ENCODE data around the gene MSANTD3.
"Not testable (repeated sequence)": the region's sequence is repeated elsewhere in the genome, so short reads cannot be mapped to it uniquely, and the experiment has no call there.

MSANTD3 gene, protein sequence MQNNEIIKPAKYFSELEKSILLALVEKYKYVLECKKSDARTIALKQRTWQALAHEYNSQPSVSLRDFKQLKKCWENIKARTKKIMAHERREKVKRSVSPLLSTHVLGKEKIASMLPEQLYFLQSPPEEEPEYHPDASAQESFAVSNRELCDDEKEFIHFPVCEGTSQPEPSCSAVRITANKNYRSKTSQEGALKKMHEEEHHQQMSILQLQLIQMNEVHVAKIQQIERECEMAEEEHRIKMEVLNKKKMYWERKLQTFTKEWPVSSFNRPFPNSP
- long read RNA-seq, donor 1, transcript MSANTD3-203 (3 exons, 1,362 nt): major isoform, 9 of 21 reads
- long read RNA-seq, donor 1, partial matches to known transcripts: 11 of 21 reads
- long read RNA-seq, donor 1, other reads (novel, unspliced or antisense): 0 of 21 reads
- long read RNA-seq, donor 2, transcript MSANTD3-203 (3 exons, 1,362 nt): major isoform, 13 of 22 reads
- long read RNA-seq, donor 2, partial matches to known transcripts: 7 of 22 reads
- long read RNA-seq, donor 2, other reads (novel, unspliced or antisense): 0 of 22 reads
- long read RNA-seq, donor 3, transcript MSANTD3-203 (3 exons, 1,362 nt): major isoform, 9 of 10 reads
- long read RNA-seq, donor 3, partial matches to known transcripts: 0 of 10 reads
- long read RNA-seq, donor 3, other reads (novel, unspliced or antisense): 0 of 10 reads
- long read RNA-seq, donor 4, transcript MSANTD3-203 (3 exons, 1,362 nt): major isoform, 5 of 19 reads
- long read RNA-seq, donor 4, partial matches to known transcripts: 10 of 19 reads
- long read RNA-seq, donor 4, other reads (novel, unspliced or antisense): 0 of 19 reads
- long read RNA-seq, donor 5, transcript MSANTD3-203 (3 exons, 1,362 nt): major isoform, 5 of 12 reads
- long read RNA-seq, donor 5, partial matches to known transcripts: 6 of 12 reads
- long read RNA-seq, donor 5, other reads (novel, unspliced or antisense): 0 of 12 reads
- long read RNA-seq, donor 6, transcript MSANTD3-203 (3 exons, 1,362 nt): major isoform, 11 of 18 reads
- long read RNA-seq, donor 6, partial matches to known transcripts: 5 of 18 reads
- long read RNA-seq, donor 6, other reads (novel, unspliced or antisense): 0 of 18 reads
- long read RNA-seq, donor 7, transcript MSANTD3-203 (3 exons, 1,362 nt): major isoform, 15 of 33 reads
- long read RNA-seq, donor 7, partial matches to known transcripts: 16 of 33 reads
- long read RNA-seq, donor 7, other reads (novel, unspliced or antisense): 0 of 33 reads
- long read RNA-seq, donor 8, transcript MSANTD3-203 (3 exons, 1,362 nt): major isoform, 9 of 20 reads
- long read RNA-seq, donor 8, partial matches to known transcripts: 10 of 20 reads
- long read RNA-seq, donor 8, other reads (novel, unspliced or antisense): 0 of 20 reads

DNA sequence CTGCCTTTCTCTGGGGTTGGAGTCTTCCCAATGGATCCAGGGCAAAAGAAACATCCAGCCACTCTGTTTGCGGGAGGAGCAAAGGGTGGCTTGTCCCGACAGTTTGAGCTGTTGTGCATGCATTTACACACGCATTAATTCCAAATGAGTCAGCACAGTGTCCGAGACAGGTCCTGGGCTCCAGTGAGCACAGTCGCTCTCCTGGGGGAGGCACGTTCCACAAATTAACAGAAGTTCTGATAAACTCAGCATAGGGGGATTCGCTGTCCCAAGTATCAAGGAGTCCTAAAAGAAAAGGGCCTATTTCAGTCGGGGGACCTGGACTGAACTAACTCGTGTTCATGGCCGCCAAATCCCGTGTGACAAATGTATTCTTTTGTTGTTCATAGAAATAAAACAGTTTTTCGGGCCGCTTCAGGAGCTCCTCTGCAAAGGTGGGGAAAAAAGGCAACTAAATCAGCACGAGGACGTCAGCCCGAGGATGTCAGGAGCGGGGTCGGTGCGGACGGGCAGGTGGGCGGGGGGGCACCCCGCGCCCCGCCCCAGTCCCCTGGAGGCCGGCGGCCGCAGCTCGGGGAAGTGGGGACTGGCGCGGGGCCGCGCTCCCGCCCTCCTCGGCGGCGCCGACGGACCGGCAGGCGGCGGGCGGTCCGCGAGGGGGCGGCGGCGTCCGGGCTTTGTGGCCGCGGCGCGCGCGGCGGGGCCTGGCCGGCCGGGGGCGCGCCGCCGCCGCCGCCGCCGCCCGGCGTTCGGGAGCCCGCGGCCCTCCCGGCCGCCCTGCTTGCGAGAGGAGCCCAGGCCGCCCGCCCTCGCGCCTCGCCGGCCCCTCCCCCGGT is at the start of gene MSANTD3:
MSANTD3 (plus strand) TSS at position 614 of the 836 bp plus-strand sequence. CDS start 14,796 bp downstream, outside the sequence.
- DNase-seq: peak; percentile 90

DNA sequence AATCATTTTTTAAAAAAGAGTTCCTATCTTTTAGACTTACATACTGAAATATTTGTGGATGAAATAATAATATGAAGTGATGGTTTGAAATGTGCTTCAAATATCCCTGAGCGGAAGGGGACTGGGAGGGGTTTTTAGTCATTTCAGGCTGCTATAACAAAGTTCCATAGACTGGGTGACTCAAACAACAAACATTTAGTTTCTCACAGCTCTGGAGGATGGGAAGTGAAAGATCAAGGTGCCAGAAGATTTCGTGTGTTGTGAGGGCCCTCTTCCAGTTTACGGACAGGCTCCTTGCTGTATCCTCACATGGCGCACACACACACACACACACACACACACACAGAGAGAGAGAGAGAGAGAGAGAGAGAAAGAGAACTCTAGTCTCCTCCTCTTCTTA is 47.1 kb upstream of the MSANTD3 start:
- no peak for DNase-seq

DNA sequence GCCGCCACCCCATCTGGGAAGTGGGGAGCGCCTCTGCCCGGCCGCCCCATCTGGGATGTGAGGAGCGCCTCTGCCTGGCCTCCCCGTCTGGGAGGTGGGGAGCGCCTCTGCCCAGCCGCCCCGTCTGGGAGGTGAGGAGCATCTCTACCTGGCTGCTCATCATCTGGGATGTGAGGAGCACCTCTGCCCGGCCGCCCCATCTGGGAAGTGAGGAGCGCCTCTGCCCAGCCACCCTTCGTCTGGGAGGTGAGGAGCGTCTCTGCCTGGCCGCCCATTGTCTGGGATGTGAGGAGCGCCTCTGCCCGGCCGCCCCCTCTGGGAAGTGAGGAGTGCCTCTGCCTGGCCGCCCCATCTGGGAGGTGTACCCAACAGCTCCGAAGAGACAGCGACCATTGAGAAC is 34.0 kb upstream of the MSANTD3 start:
- not testable (repeated sequence) for DNase-seq

DNA sequence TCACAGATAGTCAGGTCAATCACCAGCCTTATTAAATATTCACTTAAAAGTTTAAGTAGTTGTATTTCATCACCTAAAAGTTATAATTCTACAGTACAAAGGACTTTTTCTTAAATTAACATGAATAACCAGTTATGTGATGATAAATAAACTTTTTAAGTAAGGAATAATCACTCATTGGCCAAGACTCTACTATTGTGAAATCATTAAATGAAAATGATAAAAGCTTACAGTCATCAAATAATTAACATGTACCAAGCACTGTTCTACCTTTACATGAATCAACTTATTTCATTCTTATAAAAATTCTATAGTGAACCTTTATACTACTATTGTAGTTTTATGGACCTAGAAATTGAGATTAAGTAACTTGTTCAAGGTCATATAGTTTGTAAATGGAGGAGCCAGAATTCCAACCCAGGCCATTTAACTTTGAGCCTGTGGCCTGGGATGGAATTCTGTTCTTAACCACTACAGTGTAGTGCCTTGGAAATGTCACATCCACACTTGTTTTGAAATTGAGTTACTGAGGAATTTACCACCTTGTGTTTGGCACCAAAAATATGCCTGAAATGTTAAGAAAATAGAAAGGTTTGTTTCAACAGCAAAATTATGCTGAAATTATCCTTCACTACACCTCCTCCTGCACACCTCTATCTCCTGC is 32.8 kb upstream of the MSANTD3 start:
- DNase-seq: no peak

DNA sequence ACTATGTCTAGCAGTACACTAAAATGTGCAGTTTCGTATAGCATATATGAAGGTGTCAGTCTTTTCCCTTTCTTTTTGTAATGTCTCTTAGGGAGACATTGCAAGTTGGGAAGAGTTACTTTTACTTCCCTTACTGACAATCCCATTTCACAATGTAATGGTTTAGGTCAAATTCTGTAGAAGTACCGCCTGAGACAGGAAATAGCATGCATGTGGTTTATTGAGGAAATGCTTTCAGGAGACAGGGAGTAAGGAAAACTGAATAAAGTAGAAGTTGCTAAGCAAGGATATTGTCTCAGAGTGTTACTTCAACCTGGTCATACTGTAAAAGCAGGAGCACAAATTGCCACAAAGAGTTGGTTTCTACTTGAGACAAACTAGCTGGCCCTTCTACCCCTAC is 32.1 kb upstream of the MSANTD3 start:
- no peak for DNase-seq

DNA sequence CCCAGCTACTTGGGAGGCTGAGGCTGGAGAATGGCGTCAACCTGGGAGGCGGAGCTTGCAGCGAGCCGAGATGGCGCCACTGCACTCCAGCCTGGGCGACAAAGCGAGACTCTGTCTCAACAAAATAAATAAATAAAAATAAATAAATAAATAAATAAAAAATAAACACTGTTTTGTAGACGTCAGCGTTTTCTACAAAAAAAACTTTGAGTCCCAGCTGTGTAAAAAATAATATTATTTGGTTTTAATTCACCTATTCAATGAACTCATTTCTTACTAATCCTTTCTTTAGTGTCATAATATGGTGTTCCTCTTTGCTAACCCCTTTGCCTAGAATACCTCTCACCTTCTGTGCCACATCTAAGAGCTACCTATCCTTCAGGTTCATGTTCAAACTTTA is 30.2 kb upstream of the MSANTD3 start:
- DNase-seq: no peak

DNA sequence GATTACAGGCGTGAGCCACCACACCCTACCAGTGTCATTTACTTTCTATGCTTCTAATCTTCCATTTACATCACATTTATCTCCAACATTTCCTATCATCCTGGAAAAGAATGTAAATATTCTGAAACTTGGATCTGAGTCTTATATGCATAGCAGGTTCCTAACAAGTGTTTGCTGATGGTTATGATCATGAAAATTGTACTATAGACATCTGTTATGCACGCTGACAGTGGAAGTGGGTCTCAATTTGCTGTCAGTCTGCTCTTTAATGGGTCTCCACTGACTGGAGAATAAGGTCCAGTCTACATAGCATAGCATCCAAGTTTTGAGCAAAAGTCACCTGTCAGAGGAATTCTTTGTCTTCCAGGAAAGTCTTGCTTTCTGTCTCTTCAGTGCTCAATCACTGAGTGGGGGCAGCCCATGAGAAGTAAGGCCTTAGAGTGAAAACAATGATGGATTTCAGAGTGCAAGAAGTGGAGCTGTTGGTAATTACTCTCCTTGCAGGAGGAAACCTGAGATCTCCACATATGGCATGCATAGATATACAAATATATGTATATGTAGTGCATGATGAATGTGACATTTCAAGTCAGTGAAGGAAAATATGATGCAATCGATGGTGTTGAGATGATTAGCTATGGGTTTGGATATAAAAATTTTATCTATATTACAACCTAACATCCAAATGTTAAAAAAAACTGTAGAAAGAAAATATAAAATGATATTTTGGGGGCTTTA is 29.2 kb upstream of the MSANTD3 start:
- DNase-seq: no peak

DNA sequence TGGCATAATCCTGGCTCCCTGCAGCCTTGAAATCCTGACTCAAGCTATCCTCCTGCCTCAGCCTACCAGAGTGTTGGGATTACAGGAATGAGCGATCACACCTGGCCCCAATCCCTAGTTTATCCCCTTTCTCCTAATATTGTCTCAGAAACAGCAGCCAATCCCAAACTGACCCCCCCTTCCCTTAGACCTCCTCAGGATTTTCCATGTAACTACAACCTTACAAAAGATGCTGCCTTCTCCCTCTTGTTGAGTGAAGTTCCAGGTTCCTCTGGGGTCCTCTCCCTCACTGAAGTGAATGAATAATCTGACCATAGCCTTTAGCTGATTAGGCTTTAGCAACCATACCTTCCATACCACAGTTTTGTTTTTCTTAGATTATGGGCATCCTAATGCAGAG is 25.9 kb upstream of the MSANTD3 start:
- DNase-seq: no peak

DNA sequence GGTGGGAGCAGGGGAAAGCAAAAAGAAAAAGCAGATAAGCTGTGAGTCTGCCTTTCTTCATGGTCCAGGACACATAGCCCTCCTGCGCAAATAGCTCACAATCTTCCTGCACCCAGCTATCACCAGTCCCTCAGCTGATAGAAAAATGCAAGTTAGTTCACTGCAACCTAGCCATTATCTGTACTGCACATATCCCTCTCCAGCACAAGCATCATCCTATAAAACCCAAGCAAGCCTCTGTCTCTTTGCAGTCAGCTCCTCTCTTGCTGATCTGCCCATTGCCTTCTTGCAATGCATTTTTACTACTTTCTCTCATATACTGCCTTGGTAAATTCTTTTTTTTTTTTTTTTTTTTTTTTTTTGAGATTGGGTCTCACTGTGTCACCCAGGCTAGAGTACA is 20.0 kb upstream of the MSANTD3 start:
- DNase-seq: no peak

DNA sequence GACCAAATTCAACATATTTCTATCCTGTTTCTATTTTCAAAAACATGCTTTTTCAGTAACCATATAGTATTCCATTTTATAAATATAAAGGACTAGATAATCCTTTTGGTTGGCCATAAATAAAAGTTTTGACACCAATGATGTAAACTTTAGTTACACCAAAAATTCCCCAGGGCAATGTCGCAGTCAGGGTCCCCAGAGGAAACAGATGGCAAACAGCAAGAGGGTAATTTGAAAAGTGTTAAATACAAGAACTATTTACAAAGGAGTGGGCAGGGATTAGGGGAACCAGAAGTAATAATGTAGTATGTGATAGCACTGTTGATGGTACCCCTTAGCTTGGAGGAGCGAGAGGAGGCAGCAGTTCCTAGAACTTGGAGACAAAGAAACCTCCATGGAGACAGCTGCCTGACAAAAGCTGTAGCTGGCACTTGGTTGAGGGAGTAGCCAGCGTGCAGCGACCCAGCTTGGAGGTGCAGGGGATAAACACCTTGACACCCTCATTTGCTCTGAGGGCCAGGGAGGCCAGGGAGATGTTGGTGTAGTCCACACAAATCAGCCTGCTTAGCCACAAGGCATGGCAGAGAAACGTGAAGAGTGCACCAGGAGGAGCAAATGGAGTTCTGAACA is 18.3 kb upstream of the MSANTD3 start:
- no peak for DNase-seq

DNA sequence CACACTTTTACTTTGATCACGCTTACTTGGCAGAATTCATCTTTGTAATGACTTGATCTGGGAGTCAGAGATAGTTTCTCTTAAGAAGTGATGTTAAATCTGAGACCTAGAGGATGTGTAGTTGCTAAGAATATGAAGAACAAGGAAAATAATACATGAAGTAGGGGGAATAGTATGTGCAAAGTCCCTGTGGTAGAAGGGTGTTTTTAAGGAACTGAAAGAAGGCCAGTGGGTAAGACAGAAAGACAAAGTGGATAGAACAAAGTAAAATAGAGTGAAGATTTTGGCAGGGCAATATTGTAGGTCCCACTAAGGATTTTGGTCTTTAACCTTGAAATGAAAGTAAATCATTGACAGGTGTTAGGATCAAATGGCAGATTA is 17.8 kb upstream of the MSANTD3 start:
- DNase-seq: no peak

DNA sequence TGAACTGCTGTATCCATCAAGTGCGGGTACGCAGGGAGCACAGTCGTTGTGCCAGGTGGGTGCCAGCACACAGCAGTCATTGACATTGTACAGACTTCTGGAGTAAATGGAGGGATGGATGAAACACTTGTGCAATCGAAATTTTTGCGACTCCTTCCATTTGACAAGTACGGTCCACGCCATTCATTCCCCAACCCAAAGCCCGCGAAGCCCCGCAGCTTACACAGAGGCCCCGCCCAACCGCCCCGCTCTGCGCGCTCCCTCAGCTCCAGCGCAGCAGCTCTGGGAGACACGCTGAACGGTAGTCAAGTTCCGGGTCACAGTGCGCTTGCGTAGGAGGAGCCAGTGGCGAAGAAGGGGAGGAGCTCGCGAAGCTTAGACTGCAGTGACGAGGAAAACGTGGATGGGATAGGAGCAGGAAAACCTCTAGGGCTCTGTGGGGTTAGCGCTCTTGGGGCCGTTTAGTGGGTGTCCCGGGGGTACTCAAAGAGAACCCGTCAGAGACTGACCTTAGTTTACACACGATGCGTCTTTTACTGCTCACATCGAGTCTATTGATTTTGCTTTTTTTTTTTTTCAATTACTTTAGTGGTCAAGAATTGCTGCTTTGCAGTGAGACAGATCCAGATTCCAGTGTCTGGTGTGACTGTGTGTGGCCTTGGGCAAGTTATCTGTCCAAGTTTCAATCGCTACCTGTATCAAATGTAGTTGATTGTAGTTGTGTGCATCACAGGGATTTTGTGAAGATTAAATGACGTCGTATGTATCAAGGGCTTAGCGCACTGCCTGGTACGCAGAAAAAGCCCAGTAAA is 15.3 kb upstream of the MSANTD3 start:
- peak; percentile 78 for DNase-seq

DNA sequence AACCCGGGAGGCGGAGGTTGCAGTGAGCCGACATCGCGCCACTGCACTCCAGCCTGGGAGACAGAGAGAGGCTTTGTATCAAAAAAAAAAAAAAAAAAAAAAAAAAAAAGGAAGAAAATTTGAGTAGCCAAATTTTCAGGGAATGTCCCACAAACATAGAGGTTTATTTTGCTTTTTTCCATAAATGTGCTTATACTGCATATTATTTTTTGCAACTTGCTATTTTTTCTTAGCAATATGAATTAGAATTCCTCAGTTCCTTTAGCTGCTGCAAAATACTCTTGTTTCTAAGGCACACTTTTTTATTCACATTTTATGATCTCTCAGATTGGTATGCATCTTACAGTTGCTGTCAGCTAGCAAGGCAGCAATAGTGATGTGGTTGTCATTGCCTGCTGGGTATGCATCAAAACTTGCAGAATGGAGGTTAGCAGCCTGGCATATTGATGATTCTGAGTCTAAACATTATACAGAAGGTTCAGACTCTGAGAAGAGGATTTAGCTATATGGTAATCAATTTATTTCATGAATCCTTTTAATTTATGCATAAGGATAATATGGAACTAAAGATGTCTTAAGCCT is 13.0 kb upstream of the MSANTD3 start:
- no peak for DNase-seq

DNA sequence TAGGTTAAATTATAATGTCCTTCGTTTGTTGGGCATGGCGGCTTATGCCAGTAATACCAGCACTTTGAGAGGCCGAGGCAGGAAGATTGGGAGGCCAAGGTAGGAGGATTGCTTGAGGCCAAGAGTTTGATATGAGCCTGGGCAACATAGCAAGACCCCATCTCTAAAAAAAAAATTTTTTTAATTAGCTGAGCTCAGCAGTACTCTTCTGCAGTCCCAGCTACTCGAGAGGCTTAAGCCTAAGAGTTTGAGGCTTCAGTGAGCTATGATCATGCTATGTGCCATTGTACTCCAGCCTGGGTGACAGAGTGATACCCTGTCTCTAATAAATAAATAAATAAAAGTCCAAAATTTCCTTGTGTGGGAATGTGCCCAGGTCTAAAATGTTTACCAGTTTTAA is 9.1 kb upstream of the MSANTD3 start:
- no peak for DNase-seq

DNA sequence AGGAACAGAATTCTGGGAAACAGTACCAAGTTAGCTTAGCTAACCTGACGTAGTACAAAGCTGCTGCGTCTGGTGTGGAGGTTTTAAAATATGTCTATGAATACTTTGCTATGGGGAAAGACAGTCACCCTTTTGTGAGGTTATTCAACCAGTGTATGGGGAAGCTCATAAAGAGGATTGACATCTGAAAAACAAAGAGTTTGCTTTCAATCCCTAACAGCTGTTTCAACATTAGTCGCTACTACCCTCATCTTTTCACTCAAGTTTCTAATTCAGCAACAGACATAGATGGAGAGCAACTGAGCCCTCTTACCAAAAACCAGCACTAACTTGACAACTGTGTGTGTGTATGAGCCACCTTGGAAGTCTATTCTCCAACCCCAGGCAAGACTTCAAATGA is 7.8 kb upstream of the MSANTD3 start:
- DNase-seq: no peak

DNA sequence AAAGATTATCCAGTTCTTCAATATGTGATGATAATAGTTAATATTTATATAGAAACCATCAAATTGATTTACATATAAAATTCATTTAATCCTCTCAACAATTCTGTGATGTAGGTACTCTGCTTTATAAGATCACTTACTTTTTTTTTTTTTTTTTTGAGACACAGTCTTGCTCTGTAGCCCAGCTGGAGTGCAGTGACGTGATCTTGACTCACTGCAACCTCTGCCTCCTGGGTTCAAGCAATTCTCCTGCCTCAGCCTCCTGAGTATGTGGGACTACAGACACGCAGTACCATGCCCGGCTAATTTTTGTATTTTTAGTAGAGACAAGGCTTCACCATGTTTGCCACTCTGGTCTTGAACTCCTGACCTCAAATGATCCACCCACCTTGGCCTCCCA is 5.8 kb upstream of the MSANTD3 start:
- DNase-seq: not testable (repeated sequence)

DNA sequence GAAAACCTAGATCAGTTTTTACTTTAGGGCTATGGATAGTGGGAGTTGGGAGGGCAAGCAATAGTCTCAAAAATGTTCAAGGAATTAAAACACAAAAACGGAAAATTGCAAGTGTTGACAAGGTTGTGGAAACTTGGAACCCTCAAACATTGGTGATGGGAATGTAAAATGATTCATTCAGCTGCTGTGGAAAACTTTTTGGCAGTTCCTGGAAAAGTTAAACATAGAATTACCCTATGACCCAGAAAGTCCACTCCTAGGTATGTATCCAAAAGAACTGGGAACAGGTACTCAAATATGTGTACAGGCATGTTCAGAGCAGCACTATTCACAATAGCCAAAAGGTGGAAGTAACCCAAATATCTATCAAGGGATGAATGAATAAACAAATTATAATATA is 1.2 kb upstream of the MSANTD3 start:
- no peak for DNase-seq

DNA sequence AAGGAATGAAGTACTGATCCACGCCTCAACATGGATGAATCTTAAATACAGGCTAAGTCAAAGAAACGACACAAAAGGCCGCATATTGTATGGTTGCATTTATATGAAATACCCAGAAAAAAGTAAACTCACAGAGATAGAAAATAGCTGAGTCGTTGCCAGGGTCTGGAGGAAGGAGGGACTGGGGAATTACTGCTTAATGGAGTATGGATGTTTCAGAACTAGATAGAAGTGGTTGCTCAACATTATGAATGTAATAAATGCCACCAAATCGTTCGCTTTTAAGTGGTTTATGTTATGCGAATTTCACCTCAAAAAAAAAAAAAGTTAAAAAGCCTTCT is 784 bp upstream of the MSANTD3 start:
- no peak for DNase-seq
